ENCODE measurements around the gene ITGBL1. TPM values are rescaled to one million over a fixed set of nuclear protein-coding genes. Genes with fewer than 3 reads are reported as not detected.

ITGBL1 gene
- total RNA-seq, 2 experiments from 2014 or later: not detected

GRCh38 chr13:101706651-101707050 lies 254.2 kb downstream of the ITGBL1 start:
- Histone ChIP-seq H3K4me1 (ENCODE audit: insufficient read depth, low read length, poor library complexity, severe bottlenecking) (no peaks in the 10 kb centered on the region), H4K20me1 (ENCODE audit: insufficient read depth, low read length) (no peaks in the 10 kb centered on the region), H3K4me2 (ENCODE audit: low read length) (no peak overlapping the region), H3K36me3 (ENCODE audit: insufficient read depth, low read length) (no peaks in the 10 kb centered on the region), H3K79me2 (ENCODE audit: insufficient read depth, low read depth, low read length) (no peaks in the 10 kb centered on the region), H2AFZ (ENCODE audit: low read length) (no peak overlapping the region), H3K27ac (ENCODE audit: low read depth, low read length, poor library complexity, severe bottlenecking) (no peak overlapping the region), H3K4me3 (ENCODE audit: low read depth, low read length, poor library complexity, severe bottlenecking) (no peak overlapping the region), H3K9me3 (ENCODE audit: low read length) (no peaks in the 10 kb centered on the region), H3K9me2 (ENCODE audit: insufficient read depth, low read length) (no peaks in the 10 kb centered on the region)
- ChIA-PET CTCF (ENCODE audit: unreplicated experiment) (no interaction called here), POLR2A (interaction anchor here (1.0 kb wide), 1 partner anchor 12 kb away, joined by 3 read pairs; no protein-coding TSS in a partner anchor)
- no peak for DNase-seq (ENCODE audit: low spot score)
- intact Hi-C loops (cut with micrococcal nuclease; ENCODE audit: unreplicated experiment): no loop called here
- no peak for TF ChIP-seq EZH2phosphoT487 (IDR thresholded peaks at IDR 0.05; ENCODE audit: borderline replicate concordance, low read depth, low read length)
- TF ChIP-seq CTCF (conservative IDR thresholded peaks at IDR 0.05; ENCODE audit: low read length): no peak
- BruUV-seq (replicated peaks): no TSS peak

DNA sequence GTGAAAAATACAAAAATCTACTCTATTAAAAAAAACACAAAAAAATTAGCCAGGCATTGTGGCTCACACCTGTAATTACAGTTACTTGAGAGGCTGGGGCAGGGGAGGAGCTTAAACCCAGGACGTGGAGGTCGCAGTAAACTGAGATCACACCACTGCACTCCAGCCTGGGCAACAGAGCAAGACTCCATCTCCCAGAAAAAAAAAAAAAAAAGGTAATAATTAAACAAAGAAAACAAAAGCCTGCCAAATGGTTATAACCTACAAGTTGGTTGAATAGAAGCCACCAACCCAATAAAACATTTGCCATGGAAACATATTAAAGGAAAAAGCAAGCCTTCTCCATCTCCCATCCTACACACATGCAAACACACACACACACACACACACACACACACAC lies 255.2 kb downstream of the ITGBL1 start:
- ChIA-PET POLR2A (interaction anchor here (0.7 kb wide), 1 partner anchor 479 kb away, joined by 3 read pairs; no protein-coding TSS in a partner anchor), CTCF (ENCODE audit: unreplicated experiment) (no interaction called here)
- DNase-seq (ENCODE audit: low spot score): no peak
- H3K27ac ChIP-seq (ENCODE audit: low read depth, low read length, poor library complexity, severe bottlenecking): no peak overlapping the region
- TF ChIP-seq EZH2phosphoT487 (IDR thresholded peaks at IDR 0.05; ENCODE audit: borderline replicate concordance, low read depth, low read length): no peak
- H4K20me1 ChIP-seq (ENCODE audit: insufficient read depth, low read length): no peaks in the 10 kb centered on the region
- H3K4me3 ChIP-seq (ENCODE audit: low read depth, low read length, poor library complexity, severe bottlenecking): no peak overlapping the region
- no peaks in the 10 kb centered on the region for H3K79me2 ChIP-seq (ENCODE audit: insufficient read depth, low read depth, low read length)
- no peaks in the 10 kb centered on the region for H3K36me3 ChIP-seq (ENCODE audit: insufficient read depth, low read length)
- H3K4me2 ChIP-seq (ENCODE audit: low read length): no peak overlapping the region
- no peaks in the 10 kb centered on the region for H3K9me3 ChIP-seq (ENCODE audit: low read length)
- BruUV-seq (replicated peaks): no TSS peak
- intact Hi-C loops (cut with micrococcal nuclease; ENCODE audit: unreplicated experiment): no loop called here
- H3K4me1 ChIP-seq (ENCODE audit: insufficient read depth, low read length, poor library complexity, severe bottlenecking): no peaks in the 10 kb centered on the region
- no peak overlapping the region for H2AFZ ChIP-seq (ENCODE audit: low read length)
- H3K9me2 ChIP-seq (ENCODE audit: insufficient read depth, low read length): no peaks in the 10 kb centered on the region

DNA sequence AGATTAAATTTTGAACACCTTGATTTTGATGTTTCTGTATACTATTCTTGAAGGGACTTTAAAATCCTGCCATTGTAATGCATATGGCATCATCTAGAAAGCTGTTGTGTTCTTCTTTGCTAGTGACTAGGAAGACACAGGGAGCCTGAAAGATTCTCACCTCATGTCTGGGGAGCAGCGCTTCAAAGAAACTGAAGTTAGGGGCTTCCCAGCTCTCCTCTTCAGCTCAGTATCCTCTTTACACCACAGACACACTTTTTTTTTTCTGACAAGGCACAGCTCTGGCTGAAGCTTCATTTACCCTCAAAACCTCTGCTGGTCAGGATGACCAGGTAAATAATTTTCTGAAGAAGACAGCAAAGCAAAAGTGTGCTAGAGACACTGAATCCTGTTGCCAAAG lies 255.6 kb downstream of the ITGBL1 start:
- Histone ChIP-seq H3K36me3 (ENCODE audit: insufficient read depth, low read length) (no peaks in the 10 kb centered on the region), H3K27ac (ENCODE audit: low read depth, low read length, poor library complexity, severe bottlenecking) (no peak overlapping the region), H3K4me1 (ENCODE audit: insufficient read depth, low read length, poor library complexity, severe bottlenecking) (no peaks in the 10 kb centered on the region), H4K20me1 (ENCODE audit: insufficient read depth, low read length) (no peaks in the 10 kb centered on the region), H3K4me3 (ENCODE audit: low read depth, low read length, poor library complexity, severe bottlenecking) (no peak overlapping the region), H2AFZ (ENCODE audit: low read length) (no peak overlapping the region), H3K9me3 (ENCODE audit: low read length) (no peaks in the 10 kb centered on the region), H3K9me2 (ENCODE audit: insufficient read depth, low read length) (no peaks in the 10 kb centered on the region), H3K4me2 (ENCODE audit: low read length) (no peak overlapping the region), H3K79me2 (ENCODE audit: insufficient read depth, low read depth, low read length) (no peaks in the 10 kb centered on the region)
- no TSS peak for BruUV-seq (replicated peaks)
- ChIA-PET CTCF (ENCODE audit: unreplicated experiment) (no interaction called here), POLR2A (no interaction called here)
- no peak for DNase-seq (ENCODE audit: low spot score)
- TF ChIP-seq CTCF (conservative IDR thresholded peaks at IDR 0.05; ENCODE audit: low read length): no peak
- TF ChIP-seq EZH2phosphoT487 (IDR thresholded peaks at IDR 0.05; ENCODE audit: borderline replicate concordance, low read depth, low read length): no peak
- intact Hi-C loops (cut with micrococcal nuclease; ENCODE audit: unreplicated experiment): no loop called here
